Stomach (tissue), 9 donors: ENCODE measurements around the gene TMEM107. TPM values are rescaled to one million over a fixed set of nuclear protein-coding genes. Genes with fewer than 3 reads are reported as not detected.
A peak's percentile ranks its signal among the peaks of the same experiment; 100 is the strongest.

Experiments used
- DNase-seq, 2 donors: peaks; one replicate each; pipeline versions ENCODE4 v3.0.0 to v3.0.0-alpha.2; 2013 to 2019
- H3K27ac ChIP-seq, 5 donors: fragments of 200-600 bp in 4 of 5; sonication (generic) in 4 of 5; one replicate each; pipeline ENCODE4 v1.5.1; 2013 to 2019; ENCODE audit warnings: mild to moderate bottlenecking in 1 of 5, moderate library complexity in 1 of 5
- H3K27me3 ChIP-seq, 3 donors: fragments of 200-600 bp; sonication (generic); one replicate each; pipeline ENCODE4 v1.5.1; 2017 to 2019; ENCODE audit warnings: mixed run types in 1 of 3
- H3K36me3 ChIP-seq, 4 donors: fragments of 200-600 bp; sonication (generic); 1 replicate in 3 of 4; 2 replicates in 1 of 4; pipeline ENCODE4 v1.5.1; 2016 to 2019
- H3K4me1 ChIP-seq, 4 donors: fragments of 200-600 bp; sonication (generic); one replicate each; pipeline ENCODE4 v1.5.1; 2016 to 2019
- H3K4me3 ChIP-seq, 4 donors: fragments of 200-600 bp; sonication (generic) in 3 of 4; one replicate each; pipeline ENCODE4 v1.5.1; 2016 to 2019; ENCODE audit warnings: mild to moderate bottlenecking in 1 of 4
- H3K9me3 ChIP-seq, 4 donors: fragments of 200-600 bp; sonication (generic); one replicate each; pipeline ENCODE4 v1.5.1; 2016 to 2019
- CTCF ChIP-seq, 7 experiments: fragments of 450-650 bp in 4 of 7; fragments of 200-600 bp in 3 of 7; sonication (generic) in 3 of 7; IDR thresholded peaks; one replicate each; pipeline ENCODE4 v1.5.1; 2016 to 2019; ENCODE audit warnings: antibody characterized with exemption in 7 of 7, control low read depth in 2 of 7, mild to moderate bottlenecking in 1 of 7
- EP300 ChIP-seq: sonication (generic); formaldehyde crosslinking; IDR thresholded peaks from one replicate; pipeline ENCODE4 v1.6.1; 2017; ENCODE audit warnings: antibody characterized with exemption
- POLR2A ChIP-seq, 4 donors: fragments of 450-650 bp; IDR thresholded peaks; one replicate each; pipeline ENCODE4 v1.6.1; 2016; ENCODE audit warnings: antibody characterized with exemption in 4 of 4, control low read depth in 2 of 4, mild to moderate bottlenecking in 1 of 4, moderate library complexity in 1 of 4
- POLR2AphosphoS5 ChIP-seq, 3 donors: sonication (generic); formaldehyde crosslinking; IDR thresholded peaks; one replicate each; pipeline ENCODE4 v1.6.1; 2016; ENCODE audit warnings: antibody characterized with exemption in 3 of 3
- WGBS, 5 donors: extraction: QIAGEN DNeasy Blood & Tissue Kit in 3 of 5; methylation state at CpG; one replicate each; pipeline versions ENCODE4 v1.1.5 to v1.1.7; 2013 to 2018; 5-methylcytosine and 5-hydroxymethylcytosine counted together
- intact Hi-C: fragments of 100-400 bp; cut with DNase I; formaldehyde crosslinking; loops from one replicate; pipeline ENCODE4 v1.15.1; 2023; ENCODE audit warnings: low total_unique reads
- polyA plus RNA-seq, 3 donors: library from polyadenylated mRNA; stranded (reverse); fragments of 200-250 nt; gene quantifications; one replicate each; pipeline ENCODE4 v1.2.3, GENCODE V29; 2013
- total RNA-seq, 5 donors: library from RNA; depleted of rRNA; stranded (reverse); fragments of >200 nt; gene quantifications; one replicate each; pipeline versions ENCODE4 v1.1.0 to v1.2.3, GENCODE V29; 2014 to 2016
- donor health status: healthy with polysubstance abuse.
- donor health status: Bipolar disorder and iron deficiency.
- donor health status: healthy.

The TMEM107 gene
- total and polyA plus RNA-seq, 8 donors = 5.2 to 37.6 (median 9.4) TPM

- no peak for DNase-seq
- Histone ChIP-seq H3K4me3 (peak overlapping the region; percentile 43 to 70 (median 50)), H3K27me3 (peaks cover 0 to 91% (median 55%) of the 10 kb centered on the region in 3 donors), H3K9me3 (no peaks in the 10 kb centered on the region), H3K36me3 (no peaks in the 10 kb centered on the region), H3K27ac (peak overlapping the region in 1 of 5 donors; percentile 64), H3K4me1 (peaks cover 73 to 82% (median 79%) of the 10 kb centered on the region in 4 donors)
- TF ChIP-seq CTCF (IDR thresholded peaks at IDR 0.05) (no peak), EP300 (no peak), POLR2AphosphoS5 (IDR thresholded peaks at IDR 0.05) (no peak), POLR2A (IDR thresholded peaks at IDR 0.05) (no peak)
- intact Hi-C loops = no loop called here
- WGBS, 5 donors = 3 to 5% (median 4%) methylated on average over 24 of the region's 24 CpGs
Measured at GRCh38 chr17:8124350-8125153, 51.6 kb downstream of the TMEM107 start.

- no peaks in the 10 kb centered on the region for H3K9me3 ChIP-seq
- peak within 1 kb of the TSS; percentile 43 to 70 (median 50) for H3K4me3 ChIP-seq
- peaks cover 0 to 84% (median 54%) of the 10 kb centered on the region in 3 donors for H3K27me3 ChIP-seq
- 0 to 4% (median 2%) methylated on average over 28 to 29 of the region's 29 CpGs for WGBS, 5 donors
- no peaks in the 10 kb centered on the region for H3K36me3 ChIP-seq
- H3K4me1 ChIP-seq = peaks cover 73 to 87% (median 83%) of the 10 kb centered on the region in 4 donors
- intact Hi-C loops = no loop called here
- DNase-seq = peak in 1 of 2 donors; percentile 71
- peak within 1 kb of the TSS in 2 of 5 donors; percentile 35 to 64 for H3K27ac ChIP-seq
- no peak for TF ChIP-seq CTCF (IDR thresholded peaks at IDR 0.05)
- TF ChIP-seq POLR2A (IDR thresholded peaks at IDR 0.05) = no peak
- TF ChIP-seq POLR2AphosphoS5 (IDR thresholded peaks at IDR 0.05) = no peak
- no peak for TF ChIP-seq EP300
Measured at GRCh38 chr17:8123695-8124349, 52.4 kb downstream of the TMEM107 start, which contains the start of gene HES7. HES7 (minus strand) TSS chr17:8124106; CDS start chr17:8124084, 22 bp downstream.

- TF ChIP-seq POLR2A (IDR thresholded peaks at IDR 0.05) = no peak
- TF ChIP-seq EP300 = no peak
- no peak for TF ChIP-seq CTCF (IDR thresholded peaks at IDR 0.05)
- TF ChIP-seq POLR2AphosphoS5 (IDR thresholded peaks at IDR 0.05) = no peak
- no peaks in the 10 kb centered on the region for H3K9me3 ChIP-seq
- H3K27me3 ChIP-seq = peaks cover 0 to 84% (median 50%) of the 10 kb centered on the region in 3 donors
- H3K27ac ChIP-seq = peak overlapping the region in 2 of 5 donors; percentile 35 to 64
- DNase-seq = no peak
- 1% methylated on average over 33 to 55 of the region's 55 CpGs for WGBS, 5 donors
- intact Hi-C loops = no loop called here
- H3K4me3 ChIP-seq = peak overlapping the region; percentile 43 to 70 (median 50)
- H3K4me1 ChIP-seq = peaks cover 79 to 94% (median 89%) of the 10 kb centered on the region in 4 donors
- H3K36me3 ChIP-seq = no peaks in the 10 kb centered on the region
Measured at GRCh38 chr17:8122924-8123694, 53.1 kb downstream of the TMEM107 start.

Other genes starting within 250 kb of the TMEM107 start
- 1 to 10 TPM in 3 of 5 donors, under 1 TPM in 1, not detected in 1; 0.37 to 7.8 (median 4.9) TPM for gene KCNAB3, start 246.5 kb downstream of the TMEM107 start, total RNA-seq
- 1 to 10 TPM in 1 of 3 donors, under 1 TPM in 2; 0.31 to 2.9 (median 0.87) TPM for gene KCNAB3, start 246.5 kb downstream of the TMEM107 start, polyA plus RNA-seq
- gene TRAPPC1, start 244.4 kb downstream of the TMEM107 start, total RNA-seq = 10 to 100 TPM; 20.2 to 90.7 (median 43.2) TPM
- gene TRAPPC1, start 244.4 kb downstream of the TMEM107 start, polyA plus RNA-seq = 100 to 1,000 TPM; 111 to 148 (median 116) TPM
- 100 to 1,000 TPM in 1 of 5 donors, 10 to 100 TPM in 4; 12.9 to 146 (median 29.5) TPM for gene CNTROB, start 244.2 kb downstream of the TMEM107 start, total RNA-seq
- gene CNTROB, start 244.2 kb downstream of the TMEM107 start, polyA plus RNA-seq = 10 to 100 TPM; 15.3 to 24.2 (median 20.0) TPM
- gene GUCY2D, start 173.8 kb downstream of the TMEM107 start, total RNA-seq = not detected
- gene GUCY2D, start 173.8 kb downstream of the TMEM107 start, polyA plus RNA-seq = under 1 TPM in 1 of 3 donors, not detected in 2; 0.25 TPM
- 1 to 10 TPM in 4 of 5 donors, not detected in 1; 1.5 to 7.0 (median 2.6) TPM for gene ALOX15B, start 137.3 kb downstream of the TMEM107 start, total RNA-seq
- gene ALOX15B, start 137.3 kb downstream of the TMEM107 start, polyA plus RNA-seq = 10 to 100 TPM in 1 of 3 donors, 1 to 10 TPM in 2; 2.4 to 10.5 (median 3.1) TPM
- gene ALOX12B, start 88.7 kb downstream of the TMEM107 start, total RNA-seq = not detected
- under 1 TPM in 1 of 3 donors, not detected in 2; 0.88 TPM for gene ALOX12B, start 88.7 kb downstream of the TMEM107 start, polyA plus RNA-seq
- not detected for gene ALOXE3, start 57.9 kb downstream of the TMEM107 start, total RNA-seq
- gene ALOXE3, start 57.9 kb downstream of the TMEM107 start, polyA plus RNA-seq = under 1 TPM in 2 of 3 donors, not detected in 1; 0.12 to 0.43 TPM
- not detected for gene HES7, start 52.3 kb downstream of the TMEM107 start, total RNA-seq
- gene HES7, start 52.3 kb downstream of the TMEM107 start, polyA plus RNA-seq = under 1 TPM in 2 of 3 donors, not detected in 1; 0.58 to 0.92 TPM
- gene PER1, start 24.0 kb downstream of the TMEM107 start, total RNA-seq = 100 to 1,000 TPM in 3 of 5 donors, 10 to 100 TPM in 2; 16.2 to 163 (median 137) TPM
- gene PER1, start 24.0 kb downstream of the TMEM107 start, polyA plus RNA-seq = 10 to 100 TPM; 47.2 to 69.4 (median 66.7) TPM
- gene VAMP2, start 13.4 kb downstream of the TMEM107 start, total RNA-seq = 100 to 1,000 TPM in 1 of 5 donors, 10 to 100 TPM in 2, 1 to 10 TPM in 2; 6.7 to 104 (median 17.3) TPM
- gene VAMP2, start 13.4 kb downstream of the TMEM107 start, polyA plus RNA-seq = 10 to 100 TPM; 32.4 to 58.8 (median 43.1) TPM
- 10 to 100 TPM in 2 of 5 donors, 1 to 10 TPM in 2, under 1 TPM in 1; 0.58 to 70.1 (median 4.6) TPM for gene BORCS6, start 13.8 kb upstream of the TMEM107 start, total RNA-seq
- 1 to 10 TPM; 6.6 to 9.2 (median 7.9) TPM for gene BORCS6, start 13.8 kb upstream of the TMEM107 start, polyA plus RNA-seq
- 10 to 100 TPM in 2 of 5 donors, 1 to 10 TPM in 3; 1.0 to 66.0 (median 2.3) TPM for gene AURKB, start 34.2 kb upstream of the TMEM107 start, total RNA-seq
- 10 to 100 TPM in 2 of 3 donors, 1 to 10 TPM in 1; 8.2 to 24.9 (median 10.7) TPM for gene AURKB, start 34.2 kb upstream of the TMEM107 start, polyA plus RNA-seq
- gene CTC1, start 71.7 kb upstream of the TMEM107 start, total RNA-seq = 100 to 1,000 TPM in 1 of 5 donors, 10 to 100 TPM in 4; 12.9 to 105 (median 40.1) TPM
- 1 to 10 TPM; 3.7 to 9.9 (median 9.7) TPM for gene CTC1, start 71.7 kb upstream of the TMEM107 start, polyA plus RNA-seq
- gene PFAS, start 72.9 kb upstream of the TMEM107 start, total RNA-seq = 10 to 100 TPM in 4 of 5 donors, 1 to 10 TPM in 1; 5.9 to 68.7 (median 25.3) TPM
- 10 to 100 TPM in 1 of 3 donors, 1 to 10 TPM in 2; 4.6 to 10.2 (median 6.3) TPM for gene PFAS, start 72.9 kb upstream of the TMEM107 start, polyA plus RNA-seq
- 10 to 100 TPM in 1 of 5 donors, 1 to 10 TPM in 3, not detected in 1; 2.9 to 25.4 (median 7.6) TPM for gene RANGRF, start 112.3 kb upstream of the TMEM107 start, total RNA-seq
- 10 to 100 TPM; 48.5 to 59.2 (median 54.1) TPM for gene RANGRF, start 112.3 kb upstream of the TMEM107 start, polyA plus RNA-seq
- 10 to 100 TPM in 1 of 5 donors, 1 to 10 TPM in 2, under 1 TPM in 1, not detected in 1; 0.55 to 25.9 (median 4.8) TPM for gene SLC25A35, start 119.0 kb upstream of the TMEM107 start, total RNA-seq
- 1 to 10 TPM; 4.0 to 7.3 (median 4.4) TPM for gene SLC25A35, start 119.0 kb upstream of the TMEM107 start, polyA plus RNA-seq
- 100 to 1,000 TPM in 1 of 5 donors, 10 to 100 TPM in 2, 1 to 10 TPM in 2; 2.4 to 263 (median 11.0) TPM for gene ARHGEF15, start 133.9 kb upstream of the TMEM107 start, total RNA-seq
- 1 to 10 TPM; 2.8 to 5.7 (median 3.8) TPM for gene ARHGEF15, start 133.9 kb upstream of the TMEM107 start, polyA plus RNA-seq
- not detected for gene ODF4, start 163.5 kb upstream of the TMEM107 start, total RNA-seq
- gene ODF4, start 163.5 kb upstream of the TMEM107 start, polyA plus RNA-seq = not detected
- 1,000 to 10,000 TPM in 4 of 5 donors, 100 to 1,000 TPM in 1; 506 to 3,830 (median 2,422) TPM for gene RPL26, start 206.8 kb upstream of the TMEM107 start, total RNA-seq
- gene RPL26, start 206.8 kb upstream of the TMEM107 start, polyA plus RNA-seq = 1,000 to 10,000 TPM; 4,166 to 5,414 (median 4,286) TPM
- not detected for gene RNF222, start 221.4 kb upstream of the TMEM107 start, total RNA-seq
- gene RNF222, start 221.4 kb upstream of the TMEM107 start, polyA plus RNA-seq = 1 to 10 TPM in 1 of 3 donors, not detected in 2; 1.5 TPM